Right atrium auricular region (tissue), 2 donors: ENCODE results near the gene CD9. TPM values are rescaled to one million over a fixed set of nuclear protein-coding genes. Genes with fewer than 3 reads are reported as not detected.

Experiments used
- DNase-seq: peaks from one replicate; pipeline ENCODE4 v3.0.0-alpha.2; 2019; ENCODE audit warnings: low spot score
- H3K27ac ChIP-seq, 2 donors: fragments of 200-600 bp; sonication (generic); 1 replicate in 1 of 2; 2 replicates in 1 of 2; pipeline ENCODE4 v1.5.1; 2016 to 2019
- H3K27me3 ChIP-seq, 2 donors: fragments of 200-600 bp; sonication (generic); one replicate each; pipeline versions ENCODE4 v1.5.1 to v1.6.0; 2017 to 2019
- H3K36me3 ChIP-seq: fragments of 200-600 bp; sonication (generic); one replicate; pipeline ENCODE4 v1.5.1; 2016
- H3K4me1 ChIP-seq, 2 donors: fragments of 200-600 bp; sonication (generic); one replicate each; pipeline versions ENCODE4 v1.5.1 to v1.6.0; 2017 to 2019
- H3K4me3 ChIP-seq, 2 donors: fragments of 200-600 bp; sonication (generic); 1 replicate in 1 of 2; 2 replicates in 1 of 2; pipeline ENCODE4 v1.5.1; 2017 to 2019; ENCODE audit warnings: mild to moderate bottlenecking in 1 of 2, moderate library complexity in 1 of 2
- H3K9me3 ChIP-seq, 2 donors: fragments of 200-600 bp; sonication (generic); one replicate each; pipeline ENCODE4 v1.5.1; 2019
- total RNA-seq, 2 donors: library from RNA; depleted of rRNA; stranded (reverse); fragments of >200 nt; gene quantifications; one replicate each; pipeline ENCODE4 v1.1.0, GENCODE V29; 2016
- TF ChIP-seq, protein P1 (sequence below), 2 donors: fragments of 200-600 bp; sonication (generic); IDR thresholded peaks; one replicate each; pipeline ENCODE4 v1.5.1; 2019; ENCODE audit warnings: antibody characterized with exemption in 2 of 2

Gene CD9
- total RNA-seq, 2 donors from 2014 or later, result 126 to 230 TPM

- no peak for DNase-seq
- H3K27ac ChIP-seq, result no peak overlapping the region
- peaks cover 0 to 12% of the 10 kb centered on the region in 2 donors for H3K4me1 ChIP-seq
- no peaks in the 10 kb centered on the region for H3K9me3 ChIP-seq
- no peaks in the 10 kb centered on the region for H3K27me3 ChIP-seq
- no peaks in the 10 kb centered on the region for H3K36me3 ChIP-seq
- TF ChIP-seq, protein P1, sequence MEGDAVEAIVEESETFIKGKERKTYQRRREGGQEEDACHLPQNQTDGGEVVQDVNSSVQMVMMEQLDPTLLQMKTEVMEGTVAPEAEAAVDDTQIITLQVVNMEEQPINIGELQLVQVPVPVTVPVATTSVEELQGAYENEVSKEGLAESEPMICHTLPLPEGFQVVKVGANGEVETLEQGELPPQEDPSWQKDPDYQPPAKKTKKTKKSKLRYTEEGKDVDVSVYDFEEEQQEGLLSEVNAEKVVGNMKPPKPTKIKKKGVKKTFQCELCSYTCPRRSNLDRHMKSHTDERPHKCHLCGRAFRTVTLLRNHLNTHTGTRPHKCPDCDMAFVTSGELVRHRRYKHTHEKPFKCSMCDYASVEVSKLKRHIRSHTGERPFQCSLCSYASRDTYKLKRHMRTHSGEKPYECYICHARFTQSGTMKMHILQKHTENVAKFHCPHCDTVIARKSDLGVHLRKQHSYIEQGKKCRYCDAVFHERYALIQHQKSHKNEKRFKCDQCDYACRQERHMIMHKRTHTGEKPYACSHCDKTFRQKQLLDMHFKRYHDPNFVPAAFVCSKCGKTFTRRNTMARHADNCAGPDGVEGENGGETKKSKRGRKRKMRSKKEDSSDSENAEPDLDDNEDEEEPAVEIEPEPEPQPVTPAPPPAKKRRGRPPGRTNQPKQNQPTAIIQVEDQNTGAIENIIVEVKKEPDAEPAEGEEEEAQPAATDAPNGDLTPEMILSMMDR (IDR thresholded peaks at IDR 0.05), result no peak
- H3K4me3 ChIP-seq, result no peak overlapping the region
These were observed 6.1 kb upstream of the CD9 start for GRCh38 chr12:6193853-6194815.

GRCh38 chr12:6195665-6196535 is 4.3 kb upstream of the CD9 start:
- TF ChIP-seq, protein P1 (IDR thresholded peaks at IDR 0.05), result peak; percentile 94 to 96
- Histone ChIP-seq H3K27me3 (no peaks in the 10 kb centered on the region), H3K4me1 (peaks cover 0 to 25% of the 10 kb centered on the region in 2 donors), H3K9me3 (no peaks in the 10 kb centered on the region), H3K27ac (peak overlapping the region; percentile 54 to 60), H3K36me3 (no peaks in the 10 kb centered on the region), H3K4me3 (no peak overlapping the region)
- peak; percentile 93 for DNase-seq

DNA sequence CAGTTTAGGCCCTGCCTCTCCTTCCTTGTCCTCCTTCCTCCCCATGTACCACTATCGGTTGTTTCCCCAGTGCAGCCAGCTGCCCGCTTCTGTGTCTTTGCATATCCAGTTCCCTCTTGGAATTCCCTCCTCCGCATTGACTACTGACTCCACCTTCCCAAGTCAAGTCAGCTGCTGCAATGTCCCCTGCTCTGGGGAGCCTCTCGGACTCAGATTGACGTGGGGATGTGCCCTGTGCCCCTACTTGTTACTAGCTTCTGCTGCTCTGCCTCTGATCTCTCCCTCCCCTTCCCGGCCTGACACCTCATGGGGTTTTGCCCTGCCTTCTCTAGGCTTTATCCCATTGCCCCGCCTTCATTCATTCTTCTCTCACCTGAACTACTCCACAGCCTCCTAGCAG is 2.1 kb upstream of the CD9 start:
- Histone ChIP-seq H3K27me3 (no peaks in the 10 kb centered on the region), H3K9me3 (no peaks in the 10 kb centered on the region), H3K4me3 (no peak overlapping the region), H3K36me3 (no peaks in the 10 kb centered on the region), H3K27ac (peak overlapping the region in 1 of 2 donors; percentile 10), H3K4me1 (peaks cover 0 to 47% of the 10 kb centered on the region in 2 donors)
- no peak for DNase-seq
- TF ChIP-seq, protein P1 (IDR thresholded peaks at IDR 0.05), result no peak

- DNase-seq, result no peak
- TF ChIP-seq, protein P1 (IDR thresholded peaks at IDR 0.05), result no peak
- Histone ChIP-seq H3K4me3 (no peak overlapping the region), H3K27me3 (no peaks in the 10 kb centered on the region), H3K36me3 (no peaks in the 10 kb centered on the region), H3K27ac (peak overlapping the region; percentile 92 to 94), H3K4me1 (peaks cover 0 to 52% of the 10 kb centered on the region in 2 donors), H3K9me3 (no peaks in the 10 kb centered on the region)
These were observed 1.6 kb upstream of the CD9 start for GRCh38 chr12:6198556-6198955.

DNA sequence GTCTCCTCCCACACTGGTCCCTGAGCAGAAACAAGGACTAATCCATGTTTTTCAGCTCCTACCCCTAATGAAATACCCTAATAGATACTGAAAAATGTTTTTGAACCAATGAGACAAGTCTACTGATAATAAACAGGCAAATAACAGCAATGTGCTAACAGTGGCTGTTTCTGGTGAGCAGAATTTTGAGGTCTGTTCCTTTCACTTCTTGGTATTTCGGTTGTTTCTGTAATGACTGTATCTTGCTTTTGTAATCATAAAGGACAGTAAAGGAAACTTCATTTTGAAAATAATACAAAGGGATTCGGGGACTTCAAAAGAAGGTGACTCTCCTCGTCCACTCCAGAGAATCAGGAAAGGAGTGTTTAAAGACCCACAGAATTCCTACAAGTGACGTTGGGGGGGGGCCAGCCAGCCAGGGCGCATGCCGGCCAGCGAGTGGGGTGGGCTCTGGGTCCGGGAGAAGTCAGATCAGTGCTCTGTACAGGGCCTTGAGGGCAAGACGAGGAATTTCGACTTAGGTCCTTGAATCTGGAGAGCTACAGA is 1.1 kb upstream of the CD9 start:
- Histone ChIP-seq H3K27ac (peak overlapping the region; percentile 92 to 94), H3K36me3 (no peaks in the 10 kb centered on the region), H3K27me3 (no peaks in the 10 kb centered on the region), H3K4me1 (peaks cover 0 to 57% of the 10 kb centered on the region in 2 donors), H3K9me3 (no peaks in the 10 kb centered on the region), H3K4me3 (peak overlapping the region; percentile 88 to 89)
- DNase-seq, result no peak
- TF ChIP-seq, protein P1 (IDR thresholded peaks at IDR 0.05), result no peak
